H1 (cell line): Measurements from ENCODE around the gene AHRR. TPM values are rescaled to one million over a fixed set of nuclear protein-coding genes. Genes with fewer than 3 reads are reported as not detected.
"Not testable (repeated sequence)": the region's sequence is repeated elsewhere in the genome, so short reads cannot be mapped to it uniquely, and the experiment has no call there.

Experiments used
- CTCF ChIA-PET: fragments of 300-600 bp; sonication (Branson Sonifier 250); formaldehyde crosslinking; loops from one replicate; lab custom pipeline; 2021; ENCODE audit not compliant: partially characterized antibody; lab: Charles Lee
- POLR2A ChIA-PET: fragments of 300-600 bp; sonication (Branson Sonifier 250); formaldehyde crosslinking; loops from one replicate; lab custom pipeline; 2021; ENCODE audit warnings: inconsistent platforms; ENCODE audit not compliant: partially characterized antibody; lab: Charles Lee
- DNase-seq, 2 experiments: peaks; one replicate each; pipeline versions ENCODE4 v3.0.0 to v3.0.0-alpha.2; 2010 to 2022; ENCODE audit warnings: low spot score in 2 of 2, low read depth in 1 of 2, mixed read lengths in 1 of 2
- FAIRE-seq: peaks from 2 replicates; lab custom pipeline; 2011; peaks lifted over from hg19 to GRCh38; lab: Jason Lieb, UNC
- H2AFZ ChIP-seq: 2 replicates; pipeline ENCODE4 v1.8.1; 2012; ENCODE audit warnings: low read length, inconsistent platforms
- H2AK5ac ChIP-seq: 2 replicates; pipeline ENCODE4 v1.6.1; 2013; ENCODE audit warnings: low read depth, low read length
- H2BK120ac ChIP-seq: replicated peaks from 2 replicates; pipeline ENCODE3; 2013; ENCODE audit warnings: low read depth, low read length, inconsistent platforms
- H2BK12ac ChIP-seq: 2 replicates; pipeline ENCODE4 v1.6.1; 2013; ENCODE audit warnings: low read depth, low read length
- H2BK15ac ChIP-seq: 2 replicates; pipeline ENCODE4 v1.6.1; 2013; ENCODE audit warnings: low read length
- H2BK20ac ChIP-seq: 2 replicates; pipeline ENCODE4 v1.6.1; 2013; ENCODE audit warnings: low read length
- H2BK5ac ChIP-seq: 2 replicates; pipeline ENCODE4 v1.6.1; 2013; ENCODE audit warnings: low read depth, low read length
- H3K14ac ChIP-seq: 2 replicates; pipeline ENCODE4 v1.6.1; 2013; ENCODE audit warnings: inconsistent platforms; ENCODE audit not compliant: insufficient read length
- H3K18ac ChIP-seq: 2 replicates; pipeline ENCODE4 v1.6.1; 2013; ENCODE audit warnings: low read length; ENCODE audit errors: extremely low read depth
- H3K23ac ChIP-seq: 2 replicates; pipeline ENCODE4 v1.6.1; 2013; ENCODE audit warnings: inconsistent platforms; ENCODE audit not compliant: insufficient read length
- H3K23me2 ChIP-seq: 2 replicates; pipeline ENCODE4 v1.6.1; 2013; ENCODE audit warnings: low read depth, low read length
- H3K27ac ChIP-seq: 2 replicates; pipeline ENCODE4 v1.6.1; 2011; ENCODE audit warnings: low read depth, low read length, inconsistent platforms
- H3K27me3 ChIP-seq, 4 experiments: replicated peaks in 1 of 4; 1 replicate in 1 of 4; 2 replicates in 3 of 4; pipeline versions ENCODE4 v1.6.1 to v1.8.1; 2011 to 2013; ENCODE audit warnings: low read length in 3 of 4, mild to moderate bottlenecking in 3 of 4, inconsistent platforms in 2 of 4, mixed read lengths in 2 of 4, moderate library complexity in 1 of 4; ENCODE audit not compliant: control insufficient read depth in 3 of 4, insufficient read depth in 3 of 4; ENCODE audit errors: extremely low read depth in 1 of 4
- H3K36me3 ChIP-seq, 4 experiments: 2 replicates each; pipeline versions ENCODE4 v1.6.1 to v1.8.1; 2011 to 2013; ENCODE audit warnings: mild to moderate bottlenecking in 4 of 4, low read length in 3 of 4, moderate library complexity in 2 of 4, control low read depth in 1 of 4, inconsistent platforms in 1 of 4; ENCODE audit not compliant: insufficient read depth in 4 of 4, control insufficient read depth in 2 of 4
- H3K4ac ChIP-seq: replicated peaks from 2 replicates; pipeline ENCODE3; 2013; ENCODE audit warnings: low read length, low read depth, mixed read lengths, inconsistent platforms; ENCODE audit not compliant: insufficient read length
- H3K4me1 ChIP-seq, 4 experiments: replicated peaks in 1 of 4; 1 replicate in 1 of 4; 2 replicates in 3 of 4; pipeline versions ENCODE4 v1.6.1 to v1.8.1; 2011 to 2013; ENCODE audit warnings: low read length in 3 of 4, inconsistent platforms in 2 of 4, mixed read lengths in 1 of 4; ENCODE audit not compliant: insufficient read depth in 4 of 4, control insufficient read depth in 3 of 4
- H3K4me2 ChIP-seq, 2 experiments: 2 replicates each; pipeline versions ENCODE4 v1.6.1 to v1.8.1; 2011 to 2013; ENCODE audit warnings: low read depth in 2 of 2, low read length in 2 of 2, control low read depth in 1 of 2, inconsistent platforms in 1 of 2, mild to moderate bottlenecking in 1 of 2; ENCODE audit not compliant: insufficient read depth in 1 of 2
- H3K4me3 ChIP-seq, 4 experiments: fragments of 200-600, 300-600 bp in 1 of 4; sonication (generic), shearing (Covaris generic), sonication (Bioruptor Twin) in 1 of 4; 2 replicates each; pipeline versions ENCODE4 v1.5.1 to v1.8.1; 2011 to 2016; ENCODE audit warnings: low read length in 4 of 4, low read depth in 3 of 4, control low read depth in 2 of 4, inconsistent platforms in 2 of 4, mild to moderate bottlenecking in 2 of 4, mixed read lengths in 1 of 4, moderate library complexity in 1 of 4; ENCODE audit not compliant: insufficient read depth in 2 of 4; ENCODE audit errors: extremely low read depth in 1 of 4
- H3K56ac ChIP-seq: replicated peaks from 2 replicates; pipeline ENCODE3; 2013; ENCODE audit warnings: low read depth, mild to moderate bottlenecking, mixed read lengths, low read length, inconsistent platforms; ENCODE audit not compliant: insufficient read length
- H3K79me1 ChIP-seq: 2 replicates; pipeline ENCODE4 v1.6.1; 2013; ENCODE audit warnings: low read depth, low read length, control low read depth
- H3K79me2 ChIP-seq, 2 experiments: 2 replicates each; pipeline versions ENCODE4 v1.6.1 to v1.8.1; 2012 to 2013; ENCODE audit warnings: low read length in 2 of 2, mild to moderate bottlenecking in 2 of 2, inconsistent platforms in 1 of 2; ENCODE audit not compliant: insufficient read depth in 2 of 2, control insufficient read depth in 1 of 2
- H3K9ac ChIP-seq, 4 experiments: replicated peaks in 1 of 4; 1 replicate in 1 of 4; 2 replicates in 3 of 4; pipeline versions ENCODE4 v1.6.1 to v1.8.1; 2011 to 2013; ENCODE audit warnings: low read depth in 3 of 4, low read length in 3 of 4, control low read depth in 2 of 4, mild to moderate bottlenecking in 2 of 4, moderate library complexity in 2 of 4, inconsistent platforms in 1 of 4; ENCODE audit errors: extremely low read depth in 1 of 4
- H3K9me3 ChIP-seq, 2 experiments: 2 replicates each; pipeline versions ENCODE4 v1.6.1 to v1.8.1; 2012 to 2013; ENCODE audit warnings: mild to moderate bottlenecking in 2 of 2, moderate library complexity in 2 of 2, control low read depth in 1 of 2, inconsistent platforms in 1 of 2, low read depth in 1 of 2, low read length in 1 of 2, mixed read lengths in 1 of 2; ENCODE audit not compliant: insufficient read depth in 2 of 2
- H4K20me1 ChIP-seq, 2 experiments: replicated peaks in 1 of 2; 2 replicates each; pipeline versions ENCODE3 to v1.8.1; 2011 to 2013; ENCODE audit warnings: inconsistent platforms in 2 of 2, low read length in 2 of 2, mild to moderate bottlenecking in 1 of 2; ENCODE audit not compliant: insufficient read depth in 2 of 2, control insufficient read depth in 1 of 2
- H4K5ac ChIP-seq: 2 replicates; pipeline ENCODE4 v1.6.1; 2013; ENCODE audit warnings: low read length, low read depth, mixed read lengths, inconsistent platforms; ENCODE audit not compliant: insufficient read length
- H4K8ac ChIP-seq: 2 replicates; pipeline ENCODE4 v1.8.0; 2013; ENCODE audit warnings: mild to moderate bottlenecking, moderate library complexity, low read length, inconsistent platforms; ENCODE audit not compliant: insufficient read depth; ENCODE audit errors: extremely low read depth
- H4K91ac ChIP-seq: replicated peaks from 2 replicates; pipeline ENCODE3; 2013; ENCODE audit warnings: low read length, mixed read lengths, inconsistent platforms; ENCODE audit not compliant: insufficient read length
- E2F6 ChIP-seq: IDR thresholded peaks from 2 replicates; pipeline ENCODE4 v1.6.1; 2012; ENCODE audit warnings: inconsistent platforms
- POLR2A ChIP-seq, 2 experiments: IDR thresholded peaks; 1 replicate in 1 of 2; 2 replicates in 1 of 2; pipeline ENCODE4 v1.6.1; 2011; ENCODE audit warnings: low read depth in 2 of 2, low read length in 2 of 2, mild to moderate bottlenecking in 2 of 2; ENCODE audit errors: control extremely low read depth in 1 of 2
- RAD21 ChIP-seq, 2 experiments: IDR thresholded peaks in 1 of 2; conservative IDR thresholded peaks in 1 of 2; 2 replicates each; pipeline ENCODE4 v1.6.1; 2011; ENCODE audit warnings: low read depth in 2 of 2, low read length in 2 of 2, improper control_type of control experiment in 1 of 2, inconsistent platforms in 1 of 2, mild to moderate bottlenecking in 1 of 2, moderate library complexity in 1 of 2
- WGBS, 2 experiments: shearing (Covaris generic) in 1 of 2; methylation state at CpG; one replicate each; pipeline versions ENCODE4 v1.1.6 to v1.1.7; 2013 to 2015; ENCODE audit warnings: low lambda C conversion rate in 2 of 2, mixed read lengths in 2 of 2, inconsistent platforms in 1 of 2, low coverage in 1 of 2, missing lambda C conversion rate in 1 of 2; ENCODE audit not compliant: insufficient replicate concordance in 2 of 2, insufficient coverage in 1 of 2, insufficient read length in 1 of 2; ENCODE audit errors: extremely low coverage in 1 of 2, missing lambda C conversion rate in 1 of 2; 5-methylcytosine and 5-hydroxymethylcytosine counted together
- polyA plus RNA-seq, 7 experiments: library from polyadenylated mRNA; depleted of rRNA in 3 of 7; stranded (reverse) in 5 of 7; unstranded in 2 of 7; fragments of >200 nt in 5 of 7; fragments of 200-250 nt in 2 of 7; gene quantifications; 1 replicate in 5 of 7; 2 replicates in 1 of 7; 4 replicates in 1 of 7; pipeline versions ENCODE4 v1.2.1 to v1.2.3, GENCODE V29; 2011 to 2013; ENCODE audit warnings: missing spikeins in 2 of 7, mixed read lengths in 2 of 7
- total RNA-seq: library from RNA; stranded (reverse); fragmentation: NEBNext Ultra II Directional; extraction: Animal tissue kit (Norgen Biotek cat#: 25700); gene quantifications from 2 replicates; pipeline ENCODE4 v1.2.1, GENCODE V29; 2021

AHRR gene
- total and polyA plus RNA-seq, 2 of the 8 experiments (the other 6 are each of a cell fraction or from before 2014, with no cell fraction given) = 0.41 to 0.80 TPM

DNA sequence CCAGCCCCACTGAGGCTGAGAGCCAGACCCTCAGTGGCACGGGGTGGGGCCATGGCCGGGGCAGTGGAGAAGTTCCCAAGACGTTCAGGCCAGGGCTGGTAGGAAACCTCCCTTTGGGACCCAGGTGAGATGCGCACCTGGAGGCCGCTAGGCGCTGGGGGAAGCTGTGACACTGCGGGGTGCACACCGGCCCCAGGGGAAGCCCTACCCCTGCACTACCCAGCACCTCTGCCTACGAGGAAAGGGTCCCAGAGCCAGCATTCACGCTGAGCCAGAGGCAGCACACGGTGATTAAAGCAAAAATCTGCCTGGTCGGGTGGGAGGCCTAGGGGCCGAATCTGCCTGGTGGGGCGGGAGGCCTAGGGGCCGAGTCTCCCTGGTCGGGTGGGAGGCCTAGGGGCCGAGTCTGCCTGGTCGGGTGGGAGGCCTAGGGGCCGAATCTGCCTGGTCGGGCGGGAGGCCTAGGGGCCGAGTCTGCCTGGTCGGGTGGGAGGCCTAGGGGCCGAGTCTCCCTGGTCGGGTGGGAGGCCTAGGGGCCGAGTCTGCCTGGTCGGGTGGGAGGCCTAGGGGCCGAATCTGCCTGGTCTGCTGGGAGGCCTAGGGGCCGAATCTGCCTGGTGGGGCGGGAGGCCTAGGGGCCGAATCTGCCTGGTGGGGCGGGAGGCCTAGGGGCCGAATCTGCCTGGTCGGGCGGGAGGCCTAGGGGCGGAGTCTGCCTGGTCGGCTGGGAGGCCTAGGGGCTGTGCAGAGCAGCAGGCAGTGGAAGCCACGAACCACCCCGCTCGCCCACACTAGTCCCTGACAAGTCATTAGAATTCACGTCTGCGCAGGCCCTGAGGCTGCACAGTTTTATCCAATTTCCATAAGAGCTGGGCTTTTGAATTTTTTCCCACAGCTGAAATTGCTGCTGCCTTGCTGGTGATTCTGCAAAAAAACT lies 93.7 kb downstream of the AHRR start:
- 82% methylated on average over 33 of the region's 42 CpGs; no CpG with 5 or more reads in 1 of the 2 experiments for WGBS, 2 experiments
- not testable (repeated sequence) for H3K23me2 ChIP-seq, H3K23ac ChIP-seq, H3K36me3 ChIP-seq, H2AFZ ChIP-seq, H3K56ac ChIP-seq, H4K20me1 ChIP-seq, H3K79me1 ChIP-seq, H4K91ac ChIP-seq, H2BK120ac ChIP-seq, H3K27me3 ChIP-seq, H2BK20ac ChIP-seq, H3K14ac ChIP-seq, H2BK15ac ChIP-seq, FAIRE-seq, H2AK5ac ChIP-seq, H3K79me2 ChIP-seq, H3K4ac ChIP-seq, H2BK12ac ChIP-seq, H3K4me3 ChIP-seq, H3K9me3 ChIP-seq, H3K4me2 ChIP-seq
- Histone ChIP-seq H4K8ac (peak overlapping the region; percentile 84), H4K5ac (peak overlapping the region; percentile 78), H3K4me1 (peaks cover 0 to 10% (median 7%) of the 10 kb centered on the region in 4 experiments; a peak in 3 of 7 replicates), H3K18ac (peak overlapping the region; percentile 55), H3K9ac (peak overlapping the region in 2 of 4 experiments; percentile 33 to 58; a peak in 3 of 7 replicates), H3K27ac (peak overlapping the region; percentile 22; the same call in 1 of the 2 replicates), H2BK5ac (peak overlapping the region; percentile 90; the same call in 1 of the 2 replicates)
- 0 out of 2 replicates have a peak, but pooled peaks have one; percentile 33 for TF ChIP-seq E2F6
- peak in 1 of 2 experiments; percentile 25; a peak in 1 of 3 replicates for TF ChIP-seq POLR2A (IDR thresholded peaks at IDR 0.05; ENCODE audit: control extremely low read depth in 1 of 2, low read depth in 2 of 2, low read length in 2 of 2)
- TF ChIP-seq RAD21 (IDR thresholded peaks at IDR 0.05 in 1 of 2, conservative IDR thresholded peaks at IDR 0.05 in 1 of 2; ENCODE audit: low read depth in 2 of 2, low read length in 2 of 2) = 0 out of 4 replicates have a peak, but pooled peaks of 1 of the 2 experiments have one; percentile 1
- CTCF ChIA-PET = interaction anchor here (0.8 to 9.1 kb wide), 19 partner anchors 10 to 128 kb away, joined by 3 to 99 read pairs (median 4); no protein-coding TSS in a partner anchor
- POLR2A ChIA-PET = interaction anchor here (0.8 to 1.2 kb wide), 2 partner anchors 16 to 59 kb away, joined by 3 read pairs; no protein-coding TSS in a partner anchor
- peak in 1 of 2 experiments; percentile 76 for DNase-seq
